BJ (cell line): ENCODE measurements around the gene ARL17B. TPM values are rescaled to one million over a fixed set of nuclear protein-coding genes. Genes with fewer than 3 reads are reported as not detected.
"Not testable (repeated sequence)": the region's sequence is repeated elsewhere in the genome, so short reads cannot be mapped to it uniquely, and the experiment has no call there.

ENCODE experiments used
- CTCF ChIA-PET: fragments of 350-600 bp; formaldehyde crosslinking; extraction: SDS; loops from one replicate; lab custom pipeline; 2021; ENCODE audit warnings: antibody characterized with exemption, inconsistent platforms; lab: Yijun Ruan, JAX
- POLR2A ChIA-PET: fragments of 300-600 bp; sonication (Branson Sonifier 250); formaldehyde crosslinking; extraction: SDS; loops from one replicate; lab custom pipeline; 2021; ENCODE audit warnings: antibody characterized with exemption; lab: Charles Lee
- DNase-seq: peaks from one replicate; pipeline ENCODE4 v3.0.0-alpha.2; 2011; ENCODE audit warnings: low read depth
- H3K27me3 ChIP-seq: 2 replicates; pipeline ENCODE4 v1.6.0; 2011; ENCODE audit warnings: low read length; ENCODE audit not compliant: control insufficient read depth, insufficient read depth
- H3K36me3 ChIP-seq: 2 replicates; pipeline ENCODE4 v1.5.1; 2011; ENCODE audit warnings: low read length; ENCODE audit not compliant: control insufficient read depth, insufficient read depth
- H3K4me3 ChIP-seq: 2 replicates; pipeline ENCODE4 v1.5.1; 2011; ENCODE audit warnings: low read depth, mild to moderate bottlenecking, control low read depth, low read length
- CTCF ChIP-seq: IDR thresholded peaks from 2 replicates; pipeline ENCODE4 v1.5.1; 2011; ENCODE audit warnings: low read depth, mild to moderate bottlenecking, control low read depth, inconsistent platforms, low read length, moderate library complexity; ENCODE audit not compliant: insufficient read depth
- polyA plus RNA-seq: library from polyadenylated mRNA; depleted of rRNA; stranded (reverse); fragments of >200 nt; gene quantifications from 2 replicates; pipeline ENCODE4 v1.2.3, GENCODE V29; 2011

Gene ARL17B
- polyA plus RNA-seq, 1 experiment = 7.1 TPM

- DNase-seq = no peak
- POLR2A ChIA-PET = no interaction called here
- Histone ChIP-seq H3K36me3 (no peaks in the 10 kb centered on the region), H3K4me3 (no peak overlapping the region), H3K27me3 (0 out of 2 replicates have a peak, but pooled peaks cover 4% of the 10 kb centered on the region)
- CTCF ChIA-PET = interaction anchor here (2.0 to 2.6 kb wide), 2 partner anchors 13 to 81 kb away, joined by 6 to 8 read pairs; partner anchors contain the start of gene KANSL1
- no peak for TF ChIP-seq CTCF
These were observed 87.9 kb downstream of the ARL17B start for GRCh38 chr17:46273541-46274236.

- H3K4me3 ChIP-seq = no peak overlapping the region
- no peaks in the 10 kb centered on the region for H3K36me3 ChIP-seq
- H3K27me3 ChIP-seq = 0 out of 2 replicates have a peak, but pooled peaks cover 4% of the 10 kb centered on the region
- POLR2A ChIA-PET = interaction anchor here (0.6 kb wide), 1 partner anchor 1122 kb away, joined by 4 read pairs; the partner anchor contains the start of gene HEXIM1
- CTCF ChIA-PET = interaction anchor here (0.6 to 5.9 kb wide), 2 partner anchors 8 to 16 kb away, joined by 4 to 25 read pairs; no protein-coding TSS in a partner anchor
- no peak for DNase-seq
- TF ChIP-seq CTCF = no peak
These were observed 91.5 kb downstream of the ARL17B start for GRCh38 chr17:46270032-46270431.

- DNase-seq = peak; percentile 49
- TF ChIP-seq CTCF = 0 out of 2 replicates have a peak, but pooled peaks have one; percentile 21
- POLR2A ChIA-PET = interaction anchor here (0.5 kb wide), 1 partner anchor 98 kb away, joined by 3 read pairs; no protein-coding TSS in a partner anchor
- no peaks in the 10 kb centered on the region for H3K36me3 ChIP-seq
- H3K27me3 ChIP-seq = no peaks in the 10 kb centered on the region
- CTCF ChIA-PET = interaction anchor here (1.4 to 5.9 kb wide), 5 partner anchors 11 to 682 kb away, joined by 4 to 25 read pairs (median 5); no protein-coding TSS in a partner anchor
- peak overlapping the region; percentile 61 for H3K4me3 ChIP-seq
These were observed 94.7 kb downstream of the ARL17B start for GRCh38 chr17:46266656-46267544.

- H3K4me3 ChIP-seq = peak overlapping the region; percentile 47
- ChIA-PET POLR2A (interaction anchor here (0.5 kb wide), 1 partner anchor 98 kb away, joined by 3 read pairs; no protein-coding TSS in a partner anchor), CTCF (interaction anchor here (0.6 to 5.9 kb wide), 5 partner anchors 12 to 682 kb away, joined by 3 to 25 read pairs (median 4); no protein-coding TSS in a partner anchor)
- H3K36me3 ChIP-seq, DNase-seq, H3K27me3 ChIP-seq: not testable (repeated sequence)
These were observed 95.4 kb downstream of the ARL17B start for GRCh38 chr17:46266063-46266655.

- H3K36me3 ChIP-seq = no peaks in the 10 kb centered on the region
- peak; percentile 68 for DNase-seq
- no peaks in the 10 kb centered on the region for H3K27me3 ChIP-seq
- TF ChIP-seq CTCF = no peak
- ChIA-PET POLR2A (no interaction called here), CTCF (interaction anchor here (0.9 to 1.4 kb wide), 4 partner anchors 10 to 263 kb away, joined by 3 to 6 read pairs (median 4); no protein-coding TSS in a partner anchor)
- no peak overlapping the region for H3K4me3 ChIP-seq
These were observed 96.9 kb downstream of the ARL17B start for GRCh38 chr17:46264456-46265198.
